NCI-H2171 (cell line): ENCODE data around the gene IQGAP2.
"Not testable (repeated sequence)": the region's sequence is repeated elsewhere in the genome, so short reads cannot be mapped to it uniquely, and the experiment has no call there.

ENCODE experiments used
- DNase-seq: peaks from one replicate; lab custom pipeline; 2025; lab: John Stamatoyannopoulos, UW

Gene IQGAP2

GRCh38 chr5:76419597-76420298 lies 16.7 kb downstream of the IQGAP2 start:
- DNase-seq, result no peak

GRCh38 chr5:76422227-76422626 lies 19.1 kb downstream of the IQGAP2 start:
- no peak for DNase-seq

DNA sequence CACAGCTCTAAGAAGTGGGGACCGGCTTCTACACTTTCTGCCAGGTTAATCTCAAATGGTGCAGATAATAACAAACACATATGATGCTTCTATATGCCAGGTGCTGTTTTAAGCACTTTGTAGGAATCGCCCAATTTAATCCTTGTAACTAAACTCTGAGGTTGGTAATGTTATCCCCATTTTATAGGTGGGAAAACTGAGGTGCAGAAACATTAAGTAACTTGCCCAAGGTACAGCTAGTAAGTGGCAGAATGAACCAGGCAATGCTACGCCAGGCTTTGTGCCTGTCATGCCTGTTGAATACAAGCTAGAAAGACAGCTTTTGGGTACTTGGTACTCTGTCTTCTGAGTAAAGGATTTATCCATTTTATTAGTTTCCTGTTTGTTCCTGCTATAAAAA lies 19.7 kb downstream of the IQGAP2 start:
- DNase-seq, result no peak

DNA sequence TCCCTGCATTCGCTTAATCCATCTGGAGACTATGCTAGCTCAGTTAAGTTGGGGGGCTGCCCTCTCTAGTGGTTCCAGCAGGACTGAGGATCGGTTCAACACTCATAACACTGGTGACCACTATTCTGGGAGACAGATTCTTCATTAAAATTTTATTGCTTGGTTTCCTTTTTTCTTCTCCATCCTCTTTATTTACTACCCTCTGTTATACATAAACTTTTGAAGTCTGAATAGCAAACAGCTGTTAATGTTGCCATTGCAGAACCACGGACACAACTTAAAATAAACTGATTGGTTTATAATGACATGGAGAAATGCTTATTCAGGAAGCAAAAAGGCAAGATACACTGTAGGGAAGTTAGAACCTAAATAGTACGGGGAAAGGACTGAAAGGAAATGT lies 22.1 kb downstream of the IQGAP2 start:
- no peak for DNase-seq

DNA sequence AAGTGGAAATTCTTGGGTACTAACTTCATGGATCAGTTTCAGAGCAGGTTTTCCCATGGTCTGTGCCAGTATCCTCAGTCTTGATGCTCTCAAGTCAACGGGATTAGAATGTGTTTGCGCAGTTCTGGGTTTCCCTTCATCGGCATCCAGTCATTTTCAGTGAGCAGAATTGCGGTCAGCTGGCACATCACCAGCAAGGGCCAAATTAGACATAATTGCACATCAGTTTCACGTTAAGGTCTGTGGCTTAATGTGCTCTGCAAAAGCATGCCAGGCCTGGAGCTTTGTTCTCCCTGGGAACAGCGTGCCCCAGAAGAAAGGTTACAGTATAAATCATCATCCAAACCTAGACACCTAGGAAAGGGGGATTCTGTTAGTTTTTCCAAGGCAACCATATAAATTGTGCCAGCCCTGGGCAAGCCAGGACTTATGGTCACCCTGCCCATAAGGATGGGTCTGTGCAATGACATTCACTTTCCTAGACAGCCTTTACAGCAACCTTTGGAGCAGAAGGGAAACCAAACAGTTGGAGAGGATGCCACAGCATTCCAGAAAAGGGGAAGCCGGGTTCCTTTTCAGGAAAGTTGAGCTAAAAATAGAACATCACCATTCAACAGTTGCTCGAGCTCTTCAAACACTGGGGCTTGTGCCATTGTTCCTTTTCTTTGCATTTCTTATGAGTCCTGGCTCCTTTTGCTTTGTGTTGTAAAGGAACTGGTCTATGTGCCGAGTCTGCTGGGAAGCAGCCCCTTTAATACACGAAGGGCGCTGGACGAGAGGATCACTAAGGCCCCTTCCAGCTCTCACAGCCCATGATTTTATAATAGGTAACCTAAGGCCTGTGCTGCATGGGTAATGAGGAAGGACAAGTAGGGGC lies 23.1 kb downstream of the IQGAP2 start:
- DNase-seq, result no peak

GRCh38 chr5:76427206-76428140 lies 24.4 kb downstream of the IQGAP2 start:
- no peak for DNase-seq

GRCh38 chr5:76428550-76428949 lies 25.5 kb downstream of the IQGAP2 start:
- not testable (repeated sequence) for DNase-seq

- no peak for DNase-seq
Observed at GRCh38 chr5:76433261-76433660, 30.2 kb downstream of the IQGAP2 start.

- DNase-seq, result not testable (repeated sequence)
Observed at GRCh38 chr5:76437507-76437906, 34.4 kb downstream of the IQGAP2 start.

DNA sequence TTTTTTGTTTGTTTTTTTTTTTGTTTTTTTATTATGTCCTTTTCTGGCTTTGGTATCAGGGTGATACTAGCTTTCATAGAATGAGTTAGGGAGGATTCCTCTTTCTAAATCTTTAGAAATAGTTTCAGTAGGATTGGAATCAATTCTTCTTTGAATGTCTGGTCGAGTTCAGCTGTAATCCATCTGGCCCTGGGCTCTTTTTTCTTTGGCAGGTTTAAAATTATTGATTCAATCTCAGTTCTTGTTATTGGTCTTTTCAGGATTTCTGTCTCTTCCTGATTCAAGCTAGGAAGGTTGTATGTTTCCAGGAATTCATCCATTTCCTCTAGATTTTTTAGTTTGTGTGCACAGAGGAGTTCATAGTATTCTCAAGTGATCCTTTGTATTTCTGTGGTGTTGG lies 34.9 kb downstream of the IQGAP2 start:
- DNase-seq, result no peak

DNA sequence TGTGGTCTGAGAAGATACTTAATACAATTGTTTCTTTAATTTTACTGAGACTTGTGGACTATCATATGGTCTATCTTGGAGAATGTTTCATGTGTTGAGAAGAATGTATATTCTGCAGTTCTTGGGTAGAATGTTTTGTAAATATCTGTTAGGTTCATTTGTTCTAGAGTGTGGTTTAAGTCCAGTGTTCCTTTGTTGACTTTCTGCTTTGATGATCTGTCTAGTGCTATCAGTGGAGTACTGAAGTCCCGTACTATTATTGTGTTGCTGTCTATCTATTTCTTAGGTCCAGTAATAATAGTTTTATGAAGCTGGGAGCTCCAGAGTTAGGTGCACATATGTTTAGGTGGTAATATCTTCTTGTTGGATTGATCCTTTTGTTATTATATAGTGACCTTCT lies 36.1 kb downstream of the IQGAP2 start:
- DNase-seq, result no peak

DNA sequence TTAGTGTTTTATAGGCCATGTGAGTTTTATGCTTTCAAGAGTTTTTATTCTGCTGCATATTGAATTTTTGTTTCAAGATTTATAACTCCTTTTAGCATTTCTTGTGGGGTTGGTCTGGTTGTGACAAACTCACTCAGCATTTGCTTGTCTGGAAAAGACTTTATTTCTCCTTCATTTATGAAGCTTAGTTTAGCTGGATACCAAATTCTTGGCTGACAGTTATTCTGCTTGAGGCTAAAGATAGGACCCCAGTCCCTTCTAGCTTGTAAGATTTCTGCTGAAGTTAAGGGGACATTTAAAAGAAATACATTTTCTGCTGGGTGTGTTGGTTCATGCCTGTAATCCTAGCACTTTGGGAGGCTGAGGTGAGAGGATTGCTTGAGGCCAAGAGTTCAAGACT lies 36.8 kb downstream of the IQGAP2 start:
- no peak for DNase-seq

GRCh38 chr5:76441101-76441500 lies 38.0 kb downstream of the IQGAP2 start:
- DNase-seq, result no peak

DNA sequence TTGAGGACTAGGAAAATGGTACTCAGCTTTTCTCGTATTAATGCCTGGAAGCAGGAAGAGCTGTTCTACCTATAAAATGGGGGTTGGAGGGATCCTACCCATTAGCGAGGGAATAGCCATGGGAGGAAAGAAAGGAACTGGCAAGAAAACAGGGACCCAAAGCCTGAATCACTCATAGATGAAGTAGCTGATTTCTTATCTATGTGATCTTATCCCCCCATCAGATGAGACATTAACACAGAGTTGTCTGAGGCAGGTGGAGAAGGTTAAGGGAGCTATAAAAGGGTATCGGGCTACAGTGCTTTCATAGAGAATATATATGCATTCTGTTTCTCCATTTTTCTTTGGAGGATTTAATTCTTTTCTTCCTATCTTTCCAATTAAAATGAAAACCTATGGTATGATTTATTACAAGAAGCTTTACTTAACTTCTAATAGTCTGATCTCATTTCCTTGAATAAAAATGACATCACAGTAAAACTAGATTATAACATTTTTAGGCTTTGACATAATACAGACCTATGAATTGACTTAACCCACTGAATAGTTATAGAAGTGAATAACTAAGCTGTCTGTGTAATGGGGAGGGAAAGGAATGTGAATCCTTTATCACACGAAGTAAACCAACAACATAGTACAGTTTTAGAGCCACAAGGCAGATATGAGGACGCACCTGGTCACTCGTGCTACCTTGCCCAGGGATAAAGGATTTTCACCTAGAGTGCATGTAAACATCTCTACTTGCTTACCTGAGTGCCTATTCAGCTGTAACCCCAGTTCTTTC lies 39.0 kb downstream of the IQGAP2 start:
- no peak for DNase-seq

- no peak for DNase-seq
Observed at GRCh38 chr5:76443066-76443800, 40.1 kb downstream of the IQGAP2 start.

GRCh38 chr5:76445063-76445462 lies 42.0 kb downstream of the IQGAP2 start:
- DNase-seq, result no peak

- DNase-seq, result no peak
Observed at GRCh38 chr5:76445830-76446229, 42.7 kb downstream of the IQGAP2 start.

- no peak for DNase-seq
Observed at GRCh38 chr5:76446776-76447175, 43.7 kb downstream of the IQGAP2 start.

DNA sequence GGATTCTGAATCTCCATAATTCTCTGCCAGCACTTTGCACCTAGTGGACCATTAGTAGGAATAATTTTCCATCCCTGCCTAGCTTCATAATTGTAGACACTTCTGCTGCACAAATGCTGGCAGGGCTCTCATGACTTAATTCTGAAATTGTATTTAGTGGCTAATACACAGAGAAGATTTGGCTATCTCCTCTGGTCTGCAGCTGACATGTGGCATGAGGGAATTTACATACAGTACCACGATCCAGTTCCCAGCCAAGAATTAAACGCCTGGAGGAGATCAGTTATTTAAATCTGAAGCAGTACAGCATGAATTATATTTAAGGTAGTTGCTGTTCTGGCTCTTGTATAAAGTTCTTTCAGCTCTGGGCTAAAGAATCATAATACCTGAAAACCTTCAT lies 46.5 kb downstream of the IQGAP2 start:
- DNase-seq, result no peak

DNA sequence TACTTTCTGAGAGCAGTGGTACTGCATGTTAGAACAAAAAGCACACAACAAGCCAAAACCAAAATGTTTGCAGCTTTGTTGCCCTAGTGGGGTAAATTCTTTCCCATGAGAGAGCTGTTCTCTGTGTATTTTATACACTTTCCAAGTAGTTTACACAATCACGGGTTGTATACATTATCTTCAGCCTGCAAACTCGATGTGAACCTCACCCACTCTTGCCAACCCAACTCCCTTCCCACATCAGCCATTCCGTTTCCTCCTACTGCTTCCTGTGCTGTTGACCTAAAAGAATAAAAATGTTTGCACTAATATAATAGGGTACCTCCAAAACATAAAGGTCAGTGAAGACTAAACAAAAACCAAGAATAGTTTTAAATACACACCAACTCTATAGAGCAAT lies 47.0 kb downstream of the IQGAP2 start:
- DNase-seq, result no peak
